IMR-90 (cell line): Measurements from ENCODE around the gene USP10. TPM values are rescaled to one million over a fixed set of nuclear protein-coding genes. Genes with fewer than 3 reads are reported as not detected.
A peak's percentile ranks its signal among the peaks of the same experiment; 100 is the strongest.

Experiments used
- ATAC-seq: fragments of 200-7000 bp; cut with Tn5 transposase; 2 replicates; pipeline ENCODE4 v1.9.1; 2020; ENCODE audit warnings: low read depth, mild to moderate bottlenecking, moderate library complexity
- BruUV-seq: library from RNA; stranded (reverse); fragments of 400-500 nt; replicated peaks from 2 replicates; lab custom pipeline; 2021; lab: Mats Ljungman, UMichigan
- CTCF ChIA-PET: fragments of 300-600 bp; formaldehyde crosslinking; extraction: SDS; loops from one replicate; lab custom pipeline; 2021; ENCODE audit warnings: antibody characterized with exemption; lab: Yijun Ruan, JAX
- POLR2A ChIA-PET: fragments of 300-600 bp; sonication (Branson Sonifier 250); formaldehyde crosslinking; loops from one replicate; lab custom pipeline; 2022; ENCODE audit warnings: antibody characterized with exemption; ENCODE audit not compliant: unreplicated experiment; lab: Charles Lee
- DNase-seq: peaks from one replicate; pipeline ENCODE4 v3.0.0; 2013
- H2AFZ ChIP-seq: replicated peaks from 2 replicates; pipeline ENCODE3; 2013; ENCODE audit warnings: low read length, mild to moderate bottlenecking; ENCODE audit not compliant: poor library complexity
- H2AK5ac ChIP-seq: 2 replicates; pipeline ENCODE4 v1.6.1; 2013; ENCODE audit warnings: low read depth, low read length, inconsistent platforms
- H2AK9ac ChIP-seq: replicated peaks from 2 replicates; pipeline ENCODE3; 2013; ENCODE audit warnings: mild to moderate bottlenecking, low read depth, low read length, moderate library complexity; ENCODE audit not compliant: poor library complexity
- H2BK120ac ChIP-seq: 2 replicates; pipeline ENCODE4 v1.6.1; 2013; ENCODE audit warnings: low read depth, low read length, inconsistent platforms
- H2BK15ac ChIP-seq: 3 replicates; pipeline ENCODE4 v1.6.1; 2013; ENCODE audit warnings: low read depth, low read length, inconsistent platforms
- H2BK20ac ChIP-seq: 2 replicates; pipeline ENCODE4 v1.6.1; 2013; ENCODE audit warnings: low read depth, mild to moderate bottlenecking, inconsistent platforms, low read length, moderate library complexity
- H2BK5ac ChIP-seq: 2 replicates; pipeline ENCODE4 v1.6.1; 2013; ENCODE audit warnings: mild to moderate bottlenecking, low read depth, low read length, inconsistent platforms; ENCODE audit not compliant: poor library complexity, severe bottlenecking
- H3K14ac ChIP-seq: replicated peaks from 2 replicates; pipeline ENCODE4 v1.6.1; 2013; ENCODE audit warnings: low read depth, low read length, inconsistent platforms
- H3K18ac ChIP-seq: 2 replicates; pipeline ENCODE4 v1.6.1; 2013; ENCODE audit warnings: low read depth, low read length, control low read depth
- H3K23ac ChIP-seq: 2 replicates; pipeline ENCODE4 v1.6.1; 2013; ENCODE audit warnings: low read depth, low read length, inconsistent platforms
- H3K27ac ChIP-seq: 2 replicates; pipeline ENCODE4 v1.5.1; 2013; ENCODE audit warnings: mild to moderate bottlenecking, control low read depth, low read length; ENCODE audit not compliant: insufficient read depth
- H3K27me3 ChIP-seq: 2 replicates; pipeline ENCODE4 v1.6.1; 2013; ENCODE audit warnings: low read length; ENCODE audit not compliant: control insufficient read depth, insufficient read depth
- H3K36me3 ChIP-seq: 2 replicates; pipeline ENCODE4 v1.6.1; 2013; ENCODE audit warnings: low read length, mixed read lengths; ENCODE audit not compliant: control insufficient read depth, insufficient read depth
- H3K4ac ChIP-seq: 2 replicates; pipeline ENCODE4 v1.6.1; 2013; ENCODE audit warnings: low read depth, low read length, inconsistent platforms
- H3K4me1 ChIP-seq: 2 replicates; pipeline ENCODE4 v1.6.1; 2013; ENCODE audit warnings: low read length, mixed read lengths; ENCODE audit not compliant: control insufficient read depth, insufficient read depth
- H3K4me2 ChIP-seq: 2 replicates; pipeline ENCODE4 v1.6.1; 2013; ENCODE audit warnings: low read depth, mild to moderate bottlenecking, control low read depth, low read length, moderate library complexity
- H3K4me3 ChIP-seq: 2 replicates; pipeline ENCODE4 v1.5.1; 2013; ENCODE audit warnings: low read depth, mild to moderate bottlenecking, control low read depth, low read length, moderate library complexity; ENCODE audit not compliant: insufficient read depth
- H3K56ac ChIP-seq: 2 replicates; pipeline ENCODE4 v1.6.1; 2013; ENCODE audit warnings: low read length, inconsistent platforms; ENCODE audit not compliant: insufficient read depth; ENCODE audit errors: extremely low read depth
- H3K79me1 ChIP-seq, 2 experiments: 2 replicates each; pipeline ENCODE4 v1.6.1; 2013; ENCODE audit warnings: low read length in 2 of 2, inconsistent platforms in 1 of 2, low read depth in 1 of 2
- H3K9ac ChIP-seq: 2 replicates; pipeline ENCODE4 v1.6.1; 2013; ENCODE audit warnings: low read depth, low read length, control low read depth
- H3K9me1 ChIP-seq: 2 replicates; pipeline ENCODE4 v1.6.1; 2013; ENCODE audit warnings: low read length, inconsistent platforms; ENCODE audit not compliant: insufficient read depth
- H3K9me3 ChIP-seq: 2 replicates; pipeline ENCODE4 v1.6.1; 2013; ENCODE audit warnings: low read length; ENCODE audit not compliant: control insufficient read depth, insufficient read depth
- H4K20me1 ChIP-seq: 2 replicates; pipeline ENCODE4 v1.6.1; 2013; ENCODE audit warnings: low read length, inconsistent platforms; ENCODE audit not compliant: insufficient read depth
- H4K5ac ChIP-seq: 2 replicates; pipeline ENCODE4 v1.6.1; 2013; ENCODE audit warnings: mild to moderate bottlenecking, low read depth, low read length, control low read depth
- H4K8ac ChIP-seq, 2 experiments: 2 replicates each; pipeline ENCODE4 v1.6.1; 2013; ENCODE audit warnings: low read depth in 2 of 2, low read length in 2 of 2, control low read depth in 1 of 2, inconsistent platforms in 1 of 2
- H4K91ac ChIP-seq: 2 replicates; pipeline ENCODE4 v1.6.1; 2013; ENCODE audit warnings: low read depth, low read length, inconsistent platforms; ENCODE audit not compliant: insufficient read depth
- BHLHE40 ChIP-seq: fragments of 150-350 bp; IDR thresholded peaks from 2 replicates; pipeline ENCODE4 v1.6.1; 2016; ENCODE audit warnings: mild to moderate bottlenecking, low read depth, low read length
- CEBPB ChIP-seq: IDR thresholded peaks from 2 replicates; pipeline ENCODE4 v1.6.1; 2012; ENCODE audit warnings: low read depth, low read length, improper control_type of control experiment
- FOS ChIP-seq: fragments of 150-350 bp; IDR thresholded peaks from 2 replicates; pipeline ENCODE4 v1.6.1; 2016; ENCODE audit warnings: low read depth, low read length
- MAFK ChIP-seq: IDR thresholded peaks from 2 replicates; pipeline ENCODE4 v1.6.1; 2012; ENCODE audit warnings: low read depth, low read length, improper control_type of control experiment
- MAZ ChIP-seq: IDR thresholded peaks from 2 replicates; pipeline ENCODE4 v1.6.1; 2012; ENCODE audit warnings: low read depth, mild to moderate bottlenecking, low read length, improper control_type of control experiment, moderate library complexity, borderline replicate concordance
- MXI1 ChIP-seq: IDR thresholded peaks from 2 replicates; pipeline ENCODE4 v1.6.1; 2012; ENCODE audit warnings: low read depth, mild to moderate bottlenecking, low read length, moderate library complexity, borderline replicate concordance
- NFE2L2 ChIP-seq: fragments of 150-350 bp; IDR thresholded peaks from 2 replicates; pipeline ENCODE4 v1.6.1; 2016; ENCODE audit warnings: low read depth, mild to moderate bottlenecking, low read length
- POLR2A ChIP-seq: IDR thresholded peaks from 2 replicates; pipeline ENCODE4 v1.6.1; 2012; ENCODE audit warnings: mild to moderate bottlenecking, low read depth, low read length
- RCOR1 ChIP-seq: IDR thresholded peaks from 2 replicates; pipeline ENCODE4 v1.6.1; 2012; ENCODE audit warnings: mild to moderate bottlenecking, low read length, improper control_type of control experiment; ENCODE audit not compliant: insufficient replicate concordance
- RFX5 ChIP-seq: IDR thresholded peaks from 2 replicates; pipeline ENCODE4 v1.8.0; 2012; ENCODE audit warnings: low read depth, mild to moderate bottlenecking, low read length, moderate library complexity
- SMC3 ChIP-seq: fragments of 150-350 bp; IDR thresholded peaks from 2 replicates; pipeline ENCODE4 v1.6.1; 2016; ENCODE audit warnings: low read depth, mild to moderate bottlenecking, antibody characterized with exemption, low read length, moderate library complexity
- WGBS, 2 experiments: methylation state at CpG; one replicate each; pipeline versions ENCODE4 v1.1.5 to v1.1.7; 2013; ENCODE audit warnings: missing lambda C conversion rate in 2 of 2; ENCODE audit not compliant: insufficient read length in 1 of 2; ENCODE audit errors: extremely low coverage in 2 of 2; 5-methylcytosine and 5-hydroxymethylcytosine counted together
- dilution Hi-C: fragments of 300-500 bp; cut with HindIII; formaldehyde crosslinking; loops from one replicate; pipeline ENCODE4 v1.14.3; 2018; ENCODE audit warnings: low sequenced_read_pairs; ENCODE audit not compliant: unreplicated experiment
- in situ Hi-C: fragments of 300-500 bp; cut with MboI; formaldehyde crosslinking; loops from 3 replicates; pipeline ENCODE4 v1.14.3; 2019; ENCODE audit warnings: low sequenced_read_pairs, inconsistent platforms, mixed read lengths
- intact Hi-C: fragments of 100-400 bp; cut with micrococcal nuclease; formaldehyde crosslinking; loops from 2 replicates; pipeline ENCODE4 v1.10.0; 2022
- polyA plus RNA-seq, 3 experiments: library from polyadenylated mRNA; depleted of rRNA; stranded (reverse); fragments of >200 nt; gene quantifications; 2 replicates each; pipeline ENCODE4 v1.2.3, GENCODE V29; 2012; ENCODE audit warnings: low replicate concordance in 1 of 3
- total RNA-seq: library from RNA; depleted of rRNA; stranded (reverse); fragments of >200 nt; gene quantifications from 2 replicates; pipeline ENCODE4 v1.2.3, GENCODE V29; 2012
- TF ChIP-seq, protein P1 (sequence below): fragments of 150-350 bp; IDR thresholded peaks from 2 replicates; pipeline ENCODE4 v1.6.1; 2016; ENCODE audit warnings: low read depth, mild to moderate bottlenecking, low read length, moderate library complexity, borderline replicate concordance
- TF ChIP-seq, protein P2 (sequence below): conservative IDR thresholded peaks from 2 replicates; pipeline ENCODE4 v1.5.1; 2012; ENCODE audit warnings: mild to moderate bottlenecking, low read depth, low read length, improper control_type of control experiment

USP10 gene
- total and polyA plus RNA-seq, 2 of the 4 experiments (the other 2 are of a cell fraction), result 54.3 to 79.0 TPM

DNA sequence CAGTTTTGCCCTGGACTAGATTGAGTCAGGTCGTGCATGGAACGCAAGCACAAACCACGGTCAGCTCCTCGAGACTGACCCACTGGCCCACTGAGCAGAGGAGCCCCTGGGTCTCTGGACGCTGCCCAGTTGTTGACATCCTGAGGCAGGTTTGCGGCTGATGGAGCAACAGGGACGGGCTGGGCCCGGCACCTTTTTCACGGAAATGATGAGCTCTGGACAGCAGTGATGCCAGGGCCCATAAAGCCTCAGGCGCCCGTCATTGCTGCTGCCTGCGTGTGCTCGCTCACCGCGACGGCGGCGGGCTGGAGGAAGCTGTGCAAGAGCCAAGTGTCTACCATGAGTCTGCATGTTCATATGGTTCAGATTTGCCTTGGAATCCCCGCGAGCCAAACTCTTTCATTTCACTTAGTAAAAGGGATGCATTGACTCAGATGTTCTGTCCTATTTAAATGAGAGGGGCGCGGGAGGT lies 89.2 kb downstream of the USP10 start:
- POLR2A ChIA-PET, result no interaction called here
- Histone ChIP-seq H4K20me1 (no peaks in the 10 kb centered on the region), H3K14ac (no peak overlapping the region), H4K91ac (no peak overlapping the region), H2BK20ac (no peak overlapping the region), H3K4ac (no peak overlapping the region), H2AK9ac (no peak overlapping the region), H3K9me3 (no peaks in the 10 kb centered on the region), H3K27me3 (no peaks in the 10 kb centered on the region), H2BK120ac (no peak overlapping the region), H3K56ac (no peak overlapping the region), H3K4me1 (peaks cover 12% of the 10 kb centered on the region; the same call in 1 of the 2 replicates), H3K79me1 (no peaks in the 10 kb centered on the region), H3K9ac (no peak overlapping the region), H3K36me3 (no peaks in the 10 kb centered on the region), H2AK5ac (peak overlapping the region; percentile 21; the same call in 1 of the 2 replicates), H3K23ac (no peak overlapping the region), H2BK15ac (no peak overlapping the region), H3K27ac (no peak overlapping the region), H3K18ac (no peak overlapping the region), H3K4me2 (no peak overlapping the region), H4K5ac (no peak overlapping the region), H3K4me3 (no peak overlapping the region), H2AFZ (no peak overlapping the region), H2BK5ac (no peak overlapping the region), H4K8ac (no peak overlapping the region), H3K9me1 (peaks cover 3% of the 10 kb centered on the region; the same call in 1 of the 2 replicates)
- WGBS, 2 experiments, result 96% methylated on average over 12 of the region's 22 CpGs; no CpG with 5 or more reads in 1 of the 2 experiments
- DNase-seq (no peak), ATAC-seq (no peak)
- TF ChIP-seq, protein P1, sequence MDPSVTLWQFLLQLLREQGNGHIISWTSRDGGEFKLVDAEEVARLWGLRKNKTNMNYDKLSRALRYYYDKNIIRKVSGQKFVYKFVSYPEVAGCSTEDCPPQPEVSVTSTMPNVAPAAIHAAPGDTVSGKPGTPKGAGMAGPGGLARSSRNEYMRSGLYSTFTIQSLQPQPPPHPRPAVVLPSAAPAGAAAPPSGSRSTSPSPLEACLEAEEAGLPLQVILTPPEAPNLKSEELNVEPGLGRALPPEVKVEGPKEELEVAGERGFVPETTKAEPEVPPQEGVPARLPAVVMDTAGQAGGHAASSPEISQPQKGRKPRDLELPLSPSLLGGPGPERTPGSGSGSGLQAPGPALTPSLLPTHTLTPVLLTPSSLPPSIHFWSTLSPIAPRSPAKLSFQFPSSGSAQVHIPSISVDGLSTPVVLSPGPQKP, result no peak
- TF ChIP-seq POLR2A (no peak), SMC3 (no peak), MAZ (no peak), BHLHE40 (no peak), RFX5 (no peak), MXI1 (no peak), RCOR1 (no peak), MAFK (no peak), FOS (no peak), NFE2L2 (no peak), CEBPB (no peak)
- TF ChIP-seq, protein P2, sequence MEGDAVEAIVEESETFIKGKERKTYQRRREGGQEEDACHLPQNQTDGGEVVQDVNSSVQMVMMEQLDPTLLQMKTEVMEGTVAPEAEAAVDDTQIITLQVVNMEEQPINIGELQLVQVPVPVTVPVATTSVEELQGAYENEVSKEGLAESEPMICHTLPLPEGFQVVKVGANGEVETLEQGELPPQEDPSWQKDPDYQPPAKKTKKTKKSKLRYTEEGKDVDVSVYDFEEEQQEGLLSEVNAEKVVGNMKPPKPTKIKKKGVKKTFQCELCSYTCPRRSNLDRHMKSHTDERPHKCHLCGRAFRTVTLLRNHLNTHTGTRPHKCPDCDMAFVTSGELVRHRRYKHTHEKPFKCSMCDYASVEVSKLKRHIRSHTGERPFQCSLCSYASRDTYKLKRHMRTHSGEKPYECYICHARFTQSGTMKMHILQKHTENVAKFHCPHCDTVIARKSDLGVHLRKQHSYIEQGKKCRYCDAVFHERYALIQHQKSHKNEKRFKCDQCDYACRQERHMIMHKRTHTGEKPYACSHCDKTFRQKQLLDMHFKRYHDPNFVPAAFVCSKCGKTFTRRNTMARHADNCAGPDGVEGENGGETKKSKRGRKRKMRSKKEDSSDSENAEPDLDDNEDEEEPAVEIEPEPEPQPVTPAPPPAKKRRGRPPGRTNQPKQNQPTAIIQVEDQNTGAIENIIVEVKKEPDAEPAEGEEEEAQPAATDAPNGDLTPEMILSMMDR, result no peak
- dilution Hi-C loops (no loop called here), intact Hi-C loops (no loop called here), in situ Hi-C loops (no loop called here)
- no TSS peak for BruUV-seq
- CTCF ChIA-PET, result no interaction called here
